ENCODE data around the gene MME. TPM values are rescaled to one million over a fixed set of nuclear protein-coding genes. Genes with fewer than 3 reads are reported as not detected.

Gene MME
- total and polyA plus RNA-seq, 2 of the 8 experiments (the other 6 are each of a cell fraction or from before 2014, with no cell fraction given): 5.0 to 39.6 TPM

GRCh38 chr3:155197786-155198185, 117.7 kb downstream of the MME start:
- Histone ChIP-seq H3K4ac (replicated peaks; ENCODE audit: insufficient read length, low read depth, low read length) (no peak overlapping the region), H2AK5ac (ENCODE audit: low read depth, low read length) (no peak overlapping the region), H4K20me1 (replicated peaks in 1 of 2; ENCODE audit: control insufficient read depth in 1 of 2, insufficient read depth in 2 of 2, low read length in 2 of 2) (no peaks in the 10 kb centered on the region), H4K91ac (replicated peaks; ENCODE audit: insufficient read length, low read length) (no peak overlapping the region), H3K27me3 (replicated peaks in 1 of 4; ENCODE audit: control insufficient read depth in 3 of 4, extremely low read depth in 1 of 4, insufficient read depth in 3 of 4, low read length in 3 of 4) (no peaks in the 10 kb centered on the region), H4K5ac (ENCODE audit: insufficient read length, low read depth, low read length) (no peak overlapping the region), H3K4me2 (ENCODE audit: insufficient read depth in 1 of 2, low read depth in 2 of 2, low read length in 2 of 2) (no peak overlapping the region), H3K56ac (replicated peaks; ENCODE audit: insufficient read length, low read depth, low read length) (no peak overlapping the region), H3K4me1 (replicated peaks in 1 of 4; ENCODE audit: control insufficient read depth in 3 of 4, insufficient read depth in 4 of 4, low read length in 3 of 4) (no peaks in the 10 kb centered on the region), H2BK20ac (ENCODE audit: low read length) (no peak overlapping the region), H3K9me3 (ENCODE audit: insufficient read depth in 2 of 2, low read depth in 1 of 2, low read length in 1 of 2) (no peaks in the 10 kb centered on the region), H3K14ac (ENCODE audit: insufficient read length) (no peak overlapping the region), H3K79me2 (ENCODE audit: control insufficient read depth in 1 of 2, insufficient read depth in 2 of 2, low read length in 2 of 2) (no peaks in the 10 kb centered on the region), H3K9ac (replicated peaks in 1 of 4; ENCODE audit: extremely low read depth in 1 of 4, low read depth in 3 of 4, low read length in 3 of 4) (no peak overlapping the region), H2BK120ac (replicated peaks; ENCODE audit: low read depth, low read length) (no peak overlapping the region), H3K23me2 (ENCODE audit: low read depth, low read length) (no peaks in the 10 kb centered on the region), H3K27ac (ENCODE audit: low read depth, low read length) (no peak overlapping the region), H2BK12ac (ENCODE audit: low read depth, low read length) (no peak overlapping the region), H3K4me3 (ENCODE audit: extremely low read depth in 1 of 4, insufficient read depth in 2 of 4, low read depth in 3 of 4, low read length in 4 of 4) (no peak overlapping the region), H2BK15ac (ENCODE audit: low read length) (no peak overlapping the region), H2AFZ (ENCODE audit: low read length) (no peak overlapping the region), H2BK5ac (ENCODE audit: low read depth, low read length) (no peak overlapping the region), H3K36me3 (ENCODE audit: control insufficient read depth in 2 of 4, insufficient read depth in 4 of 4, low read length in 3 of 4) (no peaks in the 10 kb centered on the region), H3K23ac (ENCODE audit: insufficient read length) (no peak overlapping the region), H4K8ac (ENCODE audit: extremely low read depth, insufficient read depth, low read length) (no peak overlapping the region), H3K18ac (ENCODE audit: extremely low read depth, low read length) (no peak overlapping the region), H3K79me1 (ENCODE audit: low read depth, low read length) (no peaks in the 10 kb centered on the region)
- CTCF ChIA-PET (ENCODE audit: partially characterized antibody): interaction anchor here (2.1 kb wide), 1 partner anchor 31 kb away, joined by 4 read pairs; no protein-coding TSS in a partner anchor
- no peak for FAIRE-seq
- no peak for DNase-seq (ENCODE audit: low read depth in 1 of 2, low spot score in 2 of 2)
- 88% methylated on average over 2 of the region's 2 CpGs; no CpG with 5 or more reads in 1 of the 2 experiments for WGBS, 2 experiments (ENCODE audit: extremely low coverage in 1 of 2, insufficient coverage in 1 of 2, insufficient read length in 1 of 2, insufficient replicate concordance in 2 of 2, low coverage in 1 of 2, low lambda C conversion rate in 2 of 2, missing lambda C conversion rate in 1 of 2)
- POLR2A ChIA-PET (ENCODE audit: partially characterized antibody): no interaction called here
- TF ChIP-seq HDAC2 (IDR thresholded peaks at IDR 0.05; ENCODE audit: borderline replicate concordance in 1 of 2, low read depth in 2 of 2, low read length in 2 of 2) (no peak), CREB1 (IDR thresholded peaks at IDR 0.05) (no peak), SIRT6 (IDR thresholded peaks at IDR 0.05; ENCODE audit: low read length) (no peak), KDM1A (IDR thresholded peaks at IDR 0.05; ENCODE audit: borderline replicate concordance, low read length) (no peak), BCL11A (IDR thresholded peaks at IDR 0.05; ENCODE audit: low read depth in 2 of 2, low read length in 2 of 2) (no peak), TCF12 (IDR thresholded peaks at IDR 0.05; ENCODE audit: low read depth, low read length) (no peak), JUND (IDR thresholded peaks at IDR 0.05; ENCODE audit: low read length) (no peak), RAD21 (IDR thresholded peaks at IDR 0.05 in 1 of 2, conservative IDR thresholded peaks at IDR 0.05 in 1 of 2; ENCODE audit: low read depth in 2 of 2, low read length in 2 of 2) (no peak), SUZ12 (IDR thresholded peaks at IDR 0.05; ENCODE audit: low read length) (no peak), NRF1 (IDR thresholded peaks at IDR 0.05; ENCODE audit: low read depth, low read length) (no peak), KDM5A (IDR thresholded peaks at IDR 0.05; ENCODE audit: low read length) (no peak), JUN (IDR thresholded peaks at IDR 0.05; ENCODE audit: low read depth, low read length) (no peak), EZH2 (IDR thresholded peaks at IDR 0.05; ENCODE audit: low read depth, low read length, severe bottlenecking) (no peak)

All from H1 (cell line).